Measurements from ENCODE around the gene NSMF. TPM values are rescaled to one million over a fixed set of nuclear protein-coding genes. Genes with fewer than 3 reads are reported as not detected.

The NSMF gene
- total and polyA plus RNA-seq, 2 of the 8 experiments (the other 6 are each of a cell fraction or from before 2014, with no cell fraction given) = 56.7 to 65.1 TPM

DNA sequence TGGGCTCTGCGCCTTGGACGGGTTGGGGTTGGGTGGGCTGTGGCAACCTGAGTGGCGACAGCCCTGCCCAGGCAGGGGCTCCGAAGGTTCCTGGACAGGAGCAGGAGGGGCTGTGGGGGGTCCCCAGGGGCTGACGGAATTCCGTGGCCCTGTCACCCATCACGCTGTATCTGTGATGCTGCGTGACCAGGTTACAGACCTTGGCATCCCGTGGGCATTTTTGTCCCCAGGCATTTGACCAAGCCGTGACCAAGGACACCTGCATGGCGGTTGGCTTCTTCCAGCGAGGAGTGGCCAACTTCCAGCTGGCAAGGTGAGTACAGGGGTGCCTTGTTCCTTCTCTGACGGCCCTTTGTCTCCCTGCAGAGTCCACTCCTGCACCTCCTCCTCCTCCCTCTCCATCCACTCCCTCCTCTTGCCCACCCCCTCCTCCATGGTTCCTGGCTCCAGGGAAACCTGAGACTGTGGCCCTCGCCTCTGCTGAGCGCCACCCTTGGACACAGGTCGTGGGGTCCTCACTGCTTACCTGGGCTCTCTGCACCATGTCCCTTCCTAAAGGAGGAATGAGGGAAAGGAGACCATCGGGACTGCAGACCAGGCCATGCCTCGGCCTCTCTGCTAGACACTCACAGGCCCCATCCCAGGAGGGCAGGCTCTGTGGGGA, 33.0 kb downstream of the NSMF start (continued):
- TF ChIP-seq, protein P1, sequence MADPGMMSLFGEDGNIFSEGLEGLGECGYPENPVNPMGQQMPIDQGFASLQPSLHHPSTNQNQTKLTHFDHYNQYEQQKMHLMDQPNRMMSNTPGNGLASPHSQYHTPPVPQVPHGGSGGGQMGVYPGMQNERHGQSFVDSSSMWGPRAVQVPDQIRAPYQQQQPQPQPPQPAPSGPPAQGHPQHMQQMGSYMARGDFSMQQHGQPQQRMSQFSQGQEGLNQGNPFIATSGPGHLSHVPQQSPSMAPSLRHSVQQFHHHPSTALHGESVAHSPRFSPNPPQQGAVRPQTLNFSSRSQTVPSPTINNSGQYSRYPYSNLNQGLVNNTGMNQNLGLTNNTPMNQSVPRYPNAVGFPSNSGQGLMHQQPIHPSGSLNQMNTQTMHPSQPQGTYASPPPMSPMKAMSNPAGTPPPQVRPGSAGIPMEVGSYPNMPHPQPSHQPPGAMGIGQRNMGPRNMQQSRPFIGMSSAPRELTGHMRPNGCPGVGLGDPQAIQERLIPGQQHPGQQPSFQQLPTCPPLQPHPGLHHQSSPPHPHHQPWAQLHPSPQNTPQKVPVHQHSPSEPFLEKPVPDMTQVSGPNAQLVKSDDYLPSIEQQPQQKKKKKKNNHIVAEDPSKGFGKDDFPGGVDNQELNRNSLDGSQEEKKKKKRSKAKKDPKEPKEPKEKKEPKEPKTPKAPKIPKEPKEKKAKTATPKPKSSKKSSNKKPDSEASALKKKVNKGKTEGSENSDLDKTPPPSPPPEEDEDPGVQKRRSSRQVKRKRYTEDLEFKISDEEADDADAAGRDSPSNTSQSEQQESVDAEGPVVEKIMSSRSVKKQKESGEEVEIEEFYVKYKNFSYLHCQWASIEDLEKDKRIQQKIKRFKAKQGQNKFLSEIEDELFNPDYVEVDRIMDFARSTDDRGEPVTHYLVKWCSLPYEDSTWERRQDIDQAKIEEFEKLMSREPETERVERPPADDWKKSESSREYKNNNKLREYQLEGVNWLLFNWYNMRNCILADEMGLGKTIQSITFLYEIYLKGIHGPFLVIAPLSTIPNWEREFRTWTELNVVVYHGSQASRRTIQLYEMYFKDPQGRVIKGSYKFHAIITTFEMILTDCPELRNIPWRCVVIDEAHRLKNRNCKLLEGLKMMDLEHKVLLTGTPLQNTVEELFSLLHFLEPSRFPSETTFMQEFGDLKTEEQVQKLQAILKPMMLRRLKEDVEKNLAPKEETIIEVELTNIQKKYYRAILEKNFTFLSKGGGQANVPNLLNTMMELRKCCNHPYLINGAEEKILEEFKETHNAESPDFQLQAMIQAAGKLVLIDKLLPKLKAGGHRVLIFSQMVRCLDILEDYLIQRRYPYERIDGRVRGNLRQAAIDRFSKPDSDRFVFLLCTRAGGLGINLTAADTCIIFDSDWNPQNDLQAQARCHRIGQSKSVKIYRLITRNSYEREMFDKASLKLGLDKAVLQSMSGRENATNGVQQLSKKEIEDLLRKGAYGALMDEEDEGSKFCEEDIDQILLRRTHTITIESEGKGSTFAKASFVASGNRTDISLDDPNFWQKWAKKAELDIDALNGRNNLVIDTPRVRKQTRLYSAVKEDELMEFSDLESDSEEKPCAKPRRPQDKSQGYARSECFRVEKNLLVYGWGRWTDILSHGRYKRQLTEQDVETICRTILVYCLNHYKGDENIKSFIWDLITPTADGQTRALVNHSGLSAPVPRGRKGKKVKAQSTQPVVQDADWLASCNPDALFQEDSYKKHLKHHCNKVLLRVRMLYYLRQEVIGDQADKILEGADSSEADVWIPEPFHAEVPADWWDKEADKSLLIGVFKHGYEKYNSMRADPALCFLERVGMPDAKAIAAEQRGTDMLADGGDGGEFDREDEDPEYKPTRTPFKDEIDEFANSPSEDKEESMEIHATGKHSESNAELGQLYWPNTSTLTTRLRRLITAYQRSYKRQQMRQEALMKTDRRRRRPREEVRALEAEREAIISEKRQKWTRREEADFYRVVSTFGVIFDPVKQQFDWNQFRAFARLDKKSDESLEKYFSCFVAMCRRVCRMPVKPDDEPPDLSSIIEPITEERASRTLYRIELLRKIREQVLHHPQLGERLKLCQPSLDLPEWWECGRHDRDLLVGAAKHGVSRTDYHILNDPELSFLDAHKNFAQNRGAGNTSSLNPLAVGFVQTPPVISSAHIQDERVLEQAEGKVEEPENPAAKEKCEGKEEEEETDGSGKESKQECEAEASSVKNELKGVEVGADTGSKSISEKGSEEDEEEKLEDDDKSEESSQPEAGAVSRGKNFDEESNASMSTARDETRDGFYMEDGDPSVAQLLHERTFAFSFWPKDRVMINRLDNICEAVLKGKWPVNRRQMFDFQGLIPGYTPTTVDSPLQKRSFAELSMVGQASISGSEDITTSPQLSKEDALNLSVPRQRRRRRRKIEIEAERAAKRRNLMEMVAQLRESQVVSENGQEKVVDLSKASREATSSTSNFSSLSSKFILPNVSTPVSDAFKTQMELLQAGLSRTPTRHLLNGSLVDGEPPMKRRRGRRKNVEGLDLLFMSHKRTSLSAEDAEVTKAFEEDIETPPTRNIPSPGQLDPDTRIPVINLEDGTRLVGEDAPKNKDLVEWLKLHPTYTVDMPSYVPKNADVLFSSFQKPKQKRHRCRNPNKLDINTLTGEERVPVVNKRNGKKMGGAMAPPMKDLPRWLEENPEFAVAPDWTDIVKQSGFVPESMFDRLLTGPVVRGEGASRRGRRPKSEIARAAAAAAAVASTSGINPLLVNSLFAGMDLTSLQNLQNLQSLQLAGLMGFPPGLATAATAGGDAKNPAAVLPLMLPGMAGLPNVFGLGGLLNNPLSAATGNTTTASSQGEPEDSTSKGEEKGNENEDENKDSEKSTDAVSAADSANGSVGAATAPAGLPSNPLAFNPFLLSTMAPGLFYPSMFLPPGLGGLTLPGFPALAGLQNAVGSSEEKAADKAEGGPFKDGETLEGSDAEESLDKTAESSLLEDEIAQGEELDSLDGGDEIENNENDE (IDR thresholded peaks at IDR 0.05; ENCODE audit: insufficient replicate concordance, low read length) = no peak
- TF ChIP-seq TAF1 (IDR thresholded peaks at IDR 0.05; ENCODE audit: low read depth, low read length) (no peak), SIX5 (IDR thresholded peaks at IDR 0.05; ENCODE audit: low read depth, low read length) (no peak), YY1 (IDR thresholded peaks at IDR 0.05; ENCODE audit: low read depth, low read length) (no peak), KDM5A (IDR thresholded peaks at IDR 0.05; ENCODE audit: low read length) (no peak), ZNF274 (IDR thresholded peaks at IDR 0.05; ENCODE audit: borderline replicate concordance, extremely low read depth, low read length) (no peak), CREB1 (IDR thresholded peaks at IDR 0.05) (no peak)

All from H1 (cell line).